HCT116 (cell line): ENCODE results near the gene SFXN2. TPM values are rescaled to one million over a fixed set of nuclear protein-coding genes. Genes with fewer than 3 reads are reported as not detected.

Source experiments
- ATAC-seq: fragments of 200-7000 bp; cut with Tn5 transposase; 2 replicates; pipeline ENCODE4 v1.9.1; 2020; ENCODE audit warnings: mild to moderate bottlenecking, moderate library complexity
- BruUV-seq: library from RNA; stranded (reverse); fragments of 400-500 nt; replicated peaks from 2 replicates; lab custom pipeline; 2021; lab: Mats Ljungman, UMichigan
- CTCF ChIA-PET: fragments of 300-600 bp; sonication (Branson Sonifier 250); formaldehyde crosslinking; loops from one replicate; lab custom pipeline; 2021; ENCODE audit warnings: antibody characterized with exemption; lab: Charles Lee
- POLR2A ChIA-PET: fragments of 300-600, 350-600 bp; sonication (Branson Sonifier 250); formaldehyde crosslinking; loops from one replicate; lab custom pipeline; 2021; ENCODE audit warnings: antibody characterized with exemption; lab: Charles Lee
- RAD21 ChIA-PET, 2 experiments: fragments of 300-600 bp; sonication (Branson Sonifier 250); formaldehyde crosslinking; loops; one replicate each; lab custom pipeline; 2023; ENCODE audit warnings: low total read pairs in 2 of 2; ENCODE audit not compliant: uncharacterized antibody in 2 of 2, unreplicated experiment in 2 of 2, low non-redundant PET in 1 of 2; lab: Charles Lee
- DNase-seq: peaks from one replicate; pipeline ENCODE4 v3.0.0-alpha.2; 2010; ENCODE audit warnings: low read depth, low spot score
- H2AFZ ChIP-seq: fragments of 200-600 bp; shearing (Covaris generic), sonication (generic); 2 replicates; pipeline ENCODE4 v1.6.1; 2017; ENCODE audit warnings: low read depth, mixed run types, mixed read lengths, antibody characterized with exemption, low read length; ENCODE audit not compliant: poor library complexity, severe bottlenecking
- H3K27ac ChIP-seq: 2 replicates; pipeline ENCODE4 v1.5.1; 2012; ENCODE audit warnings: low read depth, low read length
- H3K27me3 ChIP-seq: fragments of 200-600 bp; sonication (generic); 2 replicates; pipeline ENCODE4 v1.6.1; 2016; ENCODE audit warnings: mixed run types, low read length, mixed read lengths; ENCODE audit not compliant: insufficient read depth
- H3K36me3 ChIP-seq, 2 experiments: fragments of 200-500 bp in 1 of 2; fragments of 200-600 bp in 1 of 2; sonication (Bioruptor generic) in 1 of 2; sonication (generic) in 1 of 2; 2 replicates each; pipeline versions ENCODE4 v1.5.1 to v1.6.1; 2014 to 2016; ENCODE audit warnings: low read length in 2 of 2, inconsistent platforms in 1 of 2, mixed read lengths in 1 of 2, mixed run types in 1 of 2; ENCODE audit not compliant: insufficient read depth in 2 of 2, control insufficient read depth in 1 of 2
- H3K4me1 ChIP-seq, 2 experiments: fragments of 200-600 bp in 1 of 2; sonication (generic) in 1 of 2; 2 replicates each; pipeline versions ENCODE4 v1.5.1 to v1.6.1; 2012 to 2017; ENCODE audit warnings: low read length in 2 of 2, inconsistent platforms in 1 of 2, mild to moderate bottlenecking in 1 of 2, mixed read lengths in 1 of 2, mixed run types in 1 of 2, moderate library complexity in 1 of 2; ENCODE audit not compliant: insufficient read depth in 2 of 2, control insufficient read depth in 1 of 2
- H3K4me2 ChIP-seq: fragments of 200-600 bp; sonication (generic); 2 replicates; pipeline ENCODE4 v1.6.1; 2017; ENCODE audit warnings: mixed run types, low read length, mixed read lengths
- H3K4me3 ChIP-seq, 2 experiments: fragments of 200-600 bp in 1 of 2; sonication (generic) in 1 of 2; replicated peaks in 1 of 2; 2 replicates each; pipeline ENCODE4 v1.5.1; 2011 to 2016; ENCODE audit warnings: low read length in 2 of 2, control low read depth in 1 of 2, low read depth in 1 of 2, mild to moderate bottlenecking in 1 of 2, mixed read lengths in 1 of 2, mixed run types in 1 of 2
- H3K79me2 ChIP-seq: fragments of 200-600 bp; sonication (generic); 2 replicates; pipeline ENCODE4 v1.6.1; 2017; ENCODE audit warnings: mild to moderate bottlenecking, mixed run types, low read length, moderate library complexity, mixed read lengths; ENCODE audit not compliant: insufficient read depth
- H3K9ac ChIP-seq: fragments of 200-600 bp; sonication (generic); 2 replicates; pipeline ENCODE4 v1.6.1; 2016; ENCODE audit warnings: low read length, mixed read lengths
- H3K9me2 ChIP-seq: fragments of 200-600 bp; sonication (generic), shearing (Covaris generic); 2 replicates; pipeline ENCODE4 v1.6.1; 2017; ENCODE audit warnings: mixed run types, mild to moderate bottlenecking, moderate library complexity; ENCODE audit not compliant: insufficient read depth
- H3K9me3 ChIP-seq, 2 experiments: fragments of 200-500 bp in 1 of 2; fragments of 200-600 bp in 1 of 2; sonication (Bioruptor generic) in 1 of 2; sonication (generic) in 1 of 2; 2 replicates each; pipeline ENCODE4 v1.6.1; 2014 to 2017; ENCODE audit warnings: low read length in 2 of 2, mixed read lengths in 2 of 2, inconsistent platforms in 1 of 2, low read depth in 1 of 2, mild to moderate bottlenecking in 1 of 2, mixed run types in 1 of 2, moderate library complexity in 1 of 2; ENCODE audit not compliant: control insufficient read depth in 1 of 2, insufficient read depth in 1 of 2
- H4K20me1 ChIP-seq: fragments of 200-600 bp; sonication (generic), shearing (Covaris generic); 2 replicates; pipeline ENCODE4 v1.6.1; 2017; ENCODE audit warnings: mixed run types, mild to moderate bottlenecking, moderate library complexity; ENCODE audit not compliant: insufficient read depth
- JUND ChIP-seq: IDR thresholded peaks from 2 replicates; pipeline ENCODE4 v1.6.1; 2012
- SIN3A ChIP-seq: IDR thresholded peaks from 2 replicates; pipeline ENCODE4 v1.6.1; 2012; ENCODE audit warnings: low read depth
- SRF ChIP-seq: IDR thresholded peaks from 2 replicates; pipeline ENCODE4 v1.6.1; 2012; ENCODE audit warnings: low read depth
- YY1 ChIP-seq: IDR thresholded peaks from 2 replicates; pipeline ENCODE4 v1.6.1; 2011; ENCODE audit warnings: low read length, low read depth, moderate library complexity, mild to moderate bottlenecking; ENCODE audit not compliant: insufficient replicate concordance; ENCODE audit errors: extremely low read depth
- ZFX ChIP-seq: fragments of 450-650 bp; IDR thresholded peaks from 2 replicates; pipeline ENCODE4 v1.6.1; 2017
- intact Hi-C: fragments of 100-400 bp; cut with micrococcal nuclease; formaldehyde crosslinking; loops from 2 replicates; pipeline ENCODE4 v1.10.0; 2022
- total RNA-seq: library from RNA; stranded (reverse); gene quantifications from one replicate; pipeline ENCODE4 v1.2.1, GENCODE V29; 2021; ENCODE audit not compliant: unreplicated experiment
- TF ChIP-seq, protein P1 (sequence below): IDR thresholded peaks from 2 replicates; pipeline ENCODE4 v1.6.1; 2012

The SFXN2 gene
- total RNA-seq, 1 experiment from 2014 or later = 22.9 TPM

DNA sequence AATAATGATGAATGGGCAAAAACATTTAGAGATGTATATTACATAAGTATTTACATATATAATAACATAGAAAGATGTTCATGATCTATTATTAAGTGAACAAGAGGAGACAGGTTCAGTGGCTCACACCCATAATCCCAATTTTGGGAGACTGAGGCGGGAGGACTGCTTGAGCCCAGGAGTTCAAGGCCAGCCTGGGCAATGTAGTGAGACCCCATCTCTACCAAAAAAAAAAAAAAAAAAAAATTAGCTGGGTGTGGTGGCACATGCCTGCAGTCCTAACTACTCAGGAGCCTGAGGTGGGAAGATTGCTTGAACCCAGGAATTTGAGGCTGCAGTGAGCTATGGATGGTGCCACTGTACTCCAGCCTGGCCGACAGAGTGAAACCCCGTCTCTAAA, 12.6 kb upstream of the SFXN2 start:
- H3K9ac ChIP-seq = no peak overlapping the region
- RAD21 ChIA-PET = no interaction called here
- no peaks in the 10 kb centered on the region for H3K4me1 ChIP-seq
- CTCF ChIA-PET = no interaction called here
- no peak overlapping the region for H2AFZ ChIP-seq
- TF ChIP-seq, protein P1, sequence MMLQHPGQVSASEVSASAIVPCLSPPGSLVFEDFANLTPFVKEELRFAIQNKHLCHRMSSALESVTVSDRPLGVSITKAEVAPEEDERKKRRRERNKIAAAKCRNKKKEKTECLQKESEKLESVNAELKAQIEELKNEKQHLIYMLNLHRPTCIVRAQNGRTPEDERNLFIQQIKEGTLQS = no peak
- no peak for TF ChIP-seq ZFX
- TF ChIP-seq SIN3A = no peak
- TF ChIP-seq YY1 = no peak
- no peak for TF ChIP-seq SRF
- no peak for TF ChIP-seq JUND
- POLR2A ChIA-PET = interaction anchor here (1.4 kb wide), 1 partner anchor 8 kb away, joined by 6 read pairs; no protein-coding TSS in a partner anchor
- no peak for ATAC-seq
- no peaks in the 10 kb centered on the region for H3K9me2 ChIP-seq
- H3K27ac ChIP-seq = no peak overlapping the region
- no peak overlapping the region for H3K4me3 ChIP-seq
- no TSS peak for BruUV-seq
- no peaks in the 10 kb centered on the region for H4K20me1 ChIP-seq
- no peaks in the 10 kb centered on the region for H3K79me2 ChIP-seq
- peaks cover 0 to 5% of the 10 kb centered on the region in 2 experiments; a peak in 3 of 4 replicates for H3K36me3 ChIP-seq
- no peaks in the 10 kb centered on the region for H3K9me3 ChIP-seq
- intact Hi-C loops = no loop called here
- no peaks in the 10 kb centered on the region for H3K27me3 ChIP-seq
- H3K4me2 ChIP-seq = no peak overlapping the region
- no peak for DNase-seq

DNA sequence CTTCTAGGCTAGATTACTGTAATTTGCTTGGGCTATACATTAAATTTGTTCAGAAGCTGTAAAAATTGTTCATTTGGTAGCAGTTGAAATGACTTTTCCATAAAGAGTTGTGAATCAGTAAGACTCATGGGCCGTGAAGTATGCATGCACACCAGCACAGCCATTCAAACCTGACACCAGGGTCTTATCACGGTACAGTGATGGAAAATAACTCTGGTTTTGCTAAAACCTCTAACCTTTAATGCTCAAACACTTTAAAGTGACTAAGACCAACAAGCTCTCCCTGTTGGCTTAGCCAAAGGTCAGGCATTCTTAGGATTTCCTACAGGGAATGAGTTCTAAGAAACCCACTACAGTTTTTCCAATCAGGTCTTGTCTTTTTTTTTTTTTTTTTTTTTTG, 11.7 kb upstream of the SFXN2 start:
- Histone ChIP-seq H3K4me3 (no peak overlapping the region), H3K9ac (no peak overlapping the region), H2AFZ (no peak overlapping the region), H4K20me1 (no peaks in the 10 kb centered on the region), H3K4me1 (no peaks in the 10 kb centered on the region), H3K27me3 (no peaks in the 10 kb centered on the region), H3K36me3 (0 out of 4 replicates have a peak, but pooled peaks cover 0 to 3% of the 10 kb centered on the region in 2 experiments), H3K27ac (no peak overlapping the region), H3K79me2 (no peaks in the 10 kb centered on the region), H3K9me3 (no peaks in the 10 kb centered on the region), H3K4me2 (no peak overlapping the region), H3K9me2 (no peaks in the 10 kb centered on the region)
- intact Hi-C loops = no loop called here
- ATAC-seq = no peak
- no TSS peak for BruUV-seq
- TF ChIP-seq, protein P1 = no peak
- POLR2A ChIA-PET = interaction anchor here (1.4 kb wide), 1 partner anchor 9 kb away, joined by 6 read pairs; no protein-coding TSS in a partner anchor
- DNase-seq = no peak
- RAD21 ChIA-PET = no interaction called here
- CTCF ChIA-PET = no interaction called here
